GM18520 (cell line): ENCODE data around the gene AIF1L.

Source experiments
- ATAC-seq: cut with Tn5 transposase; IDR thresholded peaks from one replicate; pipeline ENCODE4 v1.9.1; 2021; ENCODE audit not compliant: unreplicated experiment

The AIF1L gene

GRCh38 chr9:131076347-131077195, 19.8 kb upstream of the AIF1L start:
- no peak for ATAC-seq

- ATAC-seq = no peak
These were observed 17.6 kb upstream of the AIF1L start for GRCh38 chr9:131078427-131079366.

GRCh38 chr9:131080589-131080988, 15.7 kb upstream of the AIF1L start:
- ATAC-seq = no peak

GRCh38 chr9:131081868-131082267, 14.5 kb upstream of the AIF1L start:
- no peak for ATAC-seq

- no peak for ATAC-seq
These were observed 13.4 kb upstream of the AIF1L start for GRCh38 chr9:131082774-131083512.

- no peak for ATAC-seq
These were observed 11.5 kb upstream of the AIF1L start for GRCh38 chr9:131084661-131085369.

- no peak for ATAC-seq
These were observed 10.8 kb upstream of the AIF1L start for GRCh38 chr9:131085370-131086122.

GRCh38 chr9:131087354-131087893, 8.9 kb upstream of the AIF1L start:
- ATAC-seq = no peak

GRCh38 chr9:131090025-131090787, 6.1 kb upstream of the AIF1L start:
- no peak for ATAC-seq

GRCh38 chr9:131091352-131091992, 4.9 kb upstream of the AIF1L start:
- no peak for ATAC-seq

GRCh38 chr9:131092030-131092429, 4.3 kb upstream of the AIF1L start:
- no peak for ATAC-seq

- no peak for ATAC-seq
These were observed 3.5 kb upstream of the AIF1L start for GRCh38 chr9:131092548-131093440.

GRCh38 chr9:131094015-131094414, 2.3 kb upstream of the AIF1L start:
- ATAC-seq = no peak

- no peak for ATAC-seq
These were observed 1.7 kb upstream of the AIF1L start for GRCh38 chr9:131094622-131095021.

GRCh38 chr9:131095666-131096268, 564 bp upstream of the AIF1L start:
- ATAC-seq = no peak

GRCh38 chr9:131097126-131097947, 1.0 kb downstream of the AIF1L start:
- no peak for ATAC-seq
